ENCODE measurements around the gene NEURL3. TPM values are rescaled to one million over a fixed set of nuclear protein-coding genes. Genes with fewer than 3 reads are reported as not detected.

Gene NEURL3
- total RNA-seq, 4 donors from 2014 or later = not detected

DNA sequence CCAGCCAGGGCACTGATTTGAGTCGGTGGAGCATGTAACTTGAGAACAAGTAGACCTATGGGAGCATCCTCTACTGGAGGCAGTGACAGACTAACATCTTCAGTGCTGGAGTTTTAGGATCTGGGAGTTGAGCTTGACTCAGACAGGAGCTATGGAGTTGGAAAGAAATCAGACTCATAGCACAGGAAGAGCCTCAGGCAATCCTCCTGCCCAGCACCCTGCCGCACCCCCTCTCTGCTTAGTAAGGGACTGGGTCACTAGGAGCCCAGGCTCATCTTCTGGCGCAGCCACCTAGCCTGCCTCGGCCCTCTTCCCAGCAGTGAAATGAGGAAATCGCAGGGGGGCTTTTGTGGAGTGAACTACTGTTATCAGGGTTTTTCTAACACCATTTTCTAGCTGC is 35.0 kb upstream of the NEURL3 start:
- DNase-seq (no peak), ATAC-seq (no peak)
- Histone ChIP-seq H3K9me3 (no peaks in the 10 kb centered on the region), H3K4me3 (no peak overlapping the region), H3K4me1 (peaks cover 59 to 60% of the 10 kb centered on the region in 2 donors), H3K27ac (no peak overlapping the region), H3K27me3 (no peaks in the 10 kb centered on the region), H3K36me3 (no peaks in the 10 kb centered on the region)
- TF ChIP-seq, protein P1, sequence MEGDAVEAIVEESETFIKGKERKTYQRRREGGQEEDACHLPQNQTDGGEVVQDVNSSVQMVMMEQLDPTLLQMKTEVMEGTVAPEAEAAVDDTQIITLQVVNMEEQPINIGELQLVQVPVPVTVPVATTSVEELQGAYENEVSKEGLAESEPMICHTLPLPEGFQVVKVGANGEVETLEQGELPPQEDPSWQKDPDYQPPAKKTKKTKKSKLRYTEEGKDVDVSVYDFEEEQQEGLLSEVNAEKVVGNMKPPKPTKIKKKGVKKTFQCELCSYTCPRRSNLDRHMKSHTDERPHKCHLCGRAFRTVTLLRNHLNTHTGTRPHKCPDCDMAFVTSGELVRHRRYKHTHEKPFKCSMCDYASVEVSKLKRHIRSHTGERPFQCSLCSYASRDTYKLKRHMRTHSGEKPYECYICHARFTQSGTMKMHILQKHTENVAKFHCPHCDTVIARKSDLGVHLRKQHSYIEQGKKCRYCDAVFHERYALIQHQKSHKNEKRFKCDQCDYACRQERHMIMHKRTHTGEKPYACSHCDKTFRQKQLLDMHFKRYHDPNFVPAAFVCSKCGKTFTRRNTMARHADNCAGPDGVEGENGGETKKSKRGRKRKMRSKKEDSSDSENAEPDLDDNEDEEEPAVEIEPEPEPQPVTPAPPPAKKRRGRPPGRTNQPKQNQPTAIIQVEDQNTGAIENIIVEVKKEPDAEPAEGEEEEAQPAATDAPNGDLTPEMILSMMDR (IDR thresholded peaks at IDR 0.05 in 4 of 5, conservative IDR thresholded peaks at IDR 0.05 in 1 of 5) = no peak
- no peak for TF ChIP-seq POLR2A (IDR thresholded peaks at IDR 0.05)
- intact Hi-C loops (cut with DNase I; ENCODE audit: low total_unique reads) (no loop called here), in situ Hi-C loops (cut with MboI; ENCODE audit: low sequenced_read_pairs in 4 of 4) (loop anchor here in 1 of 4 donors (25.0 kb wide), 1 partner anchor 1122 kb away; the partner anchor contains the start of genes ACTR1B and C2orf92)

DNA sequence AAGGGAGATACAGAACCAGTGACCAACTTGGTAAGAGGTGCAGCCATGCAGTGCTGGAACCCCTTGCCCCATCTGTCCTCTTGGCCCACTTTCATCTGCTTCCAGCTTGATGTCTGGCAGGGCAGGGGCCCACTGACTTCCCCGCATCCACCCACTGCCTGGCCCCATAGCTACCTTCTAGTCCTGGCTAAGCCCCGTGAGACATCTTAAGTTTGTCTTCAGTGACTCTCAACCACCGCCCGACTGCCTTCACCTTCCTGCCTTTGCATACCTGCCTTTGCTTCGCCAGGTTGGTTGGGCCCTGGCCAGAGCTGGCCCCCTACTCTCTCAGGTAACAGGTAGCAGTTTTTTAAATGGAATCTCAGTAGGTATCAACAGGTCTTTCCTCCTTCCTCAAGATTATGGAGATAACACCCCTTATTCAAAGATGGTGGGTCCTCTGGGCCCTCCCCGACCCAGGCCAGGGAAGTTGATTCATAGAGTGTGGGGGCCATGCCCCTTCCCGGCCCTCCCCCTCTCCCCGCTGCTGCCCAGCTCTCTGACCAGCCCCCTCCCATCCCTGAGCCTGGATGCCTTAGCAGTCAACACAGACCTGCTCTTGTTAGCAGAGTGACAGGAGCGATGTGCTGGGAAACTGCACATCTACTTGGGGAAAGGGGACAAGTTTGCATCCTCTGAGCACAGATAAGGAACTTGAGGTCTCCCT is 34.2 kb upstream of the NEURL3 start:
- Histone ChIP-seq H3K36me3 (no peaks in the 10 kb centered on the region), H3K9me3 (no peaks in the 10 kb centered on the region), H3K4me3 (peak overlapping the region in 2 of 4 donors; percentile 68 to 70), H3K27ac (peak overlapping the region; percentile 94 to 99 (median 97)), H3K4me1 (peaks cover 67% of the 10 kb centered on the region in 2 donors), H3K27me3 (no peaks in the 10 kb centered on the region)
- in situ Hi-C loops (cut with MboI; ENCODE audit: low sequenced_read_pairs in 4 of 4) (loop anchor here in 2 of 4 donors (10.0 to 25.0 kb wide), 2 partner anchors 95 to 1123 kb away; partner anchors contain the start of genes ACTR1B (in 1 of the 2), C2orf92 (in 1 of the 2) and KANSL3 (in 1 of the 2)), intact Hi-C loops (cut with DNase I; ENCODE audit: low total_unique reads) (loop anchor here (5.0 to 10.0 kb wide), 2 partner anchors 223 to 1625 kb away; partner anchors contain the start of gene CNNM4)
- ATAC-seq = no peak
- TF ChIP-seq POLR2A (IDR thresholded peaks at IDR 0.05) = no peak
- TF ChIP-seq, protein P1 (IDR thresholded peaks at IDR 0.05 in 4 of 5, conservative IDR thresholded peaks at IDR 0.05 in 1 of 5) = no peak
- no peak for DNase-seq

DNA sequence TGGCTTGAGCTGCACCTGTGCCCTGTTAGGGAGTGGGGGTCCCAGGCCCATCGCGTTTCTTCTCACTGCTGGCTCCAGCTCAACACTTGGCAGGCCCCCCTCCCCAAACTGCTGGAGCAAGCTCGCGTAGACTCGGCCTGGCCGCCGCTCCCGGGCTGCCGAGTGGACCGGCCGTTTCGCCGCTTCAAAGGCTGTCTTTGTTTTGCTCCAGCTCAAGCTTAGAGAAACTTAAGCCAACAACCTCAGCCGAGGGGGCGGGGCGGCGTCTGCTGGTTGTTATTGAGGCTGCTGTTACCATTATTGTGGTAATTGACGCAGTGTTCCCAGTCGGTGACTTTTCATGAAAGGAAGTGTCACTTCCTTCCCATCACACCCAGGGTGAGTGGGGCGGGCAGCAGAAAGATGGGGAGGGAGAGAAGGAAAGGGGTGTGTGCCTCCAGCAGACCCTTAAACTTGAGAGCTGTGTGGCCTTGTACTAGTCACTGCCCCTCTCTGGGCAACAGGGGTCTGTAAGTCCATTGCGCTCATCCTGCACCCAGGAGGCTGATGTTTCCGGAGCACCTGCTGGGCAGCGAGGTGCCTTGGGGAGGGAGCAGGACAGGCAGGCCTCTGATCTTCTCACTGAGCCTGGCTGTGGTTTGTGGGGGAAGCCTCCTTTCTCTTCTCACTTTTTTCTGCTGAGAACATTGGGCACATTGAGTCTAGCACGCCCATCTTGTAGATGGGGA is 33.5 kb upstream of the NEURL3 start:
- peak overlapping the region; percentile 94 to 99 (median 97) for H3K27ac ChIP-seq
- intact Hi-C loops (cut with DNase I; ENCODE audit: low total_unique reads) = loop anchor here (5.0 to 10.0 kb wide), 2 partner anchors 224 to 1626 kb away; partner anchors contain the start of gene CNNM4
- in situ Hi-C loops (cut with MboI; ENCODE audit: low sequenced_read_pairs in 4 of 4) = loop anchor here in 2 of 4 donors (10.0 to 25.0 kb wide), 2 partner anchors 96 to 1124 kb away; partner anchors contain the start of genes ACTR1B (in 1 of the 2), C2orf92 (in 1 of the 2) and KANSL3 (in 1 of the 2)

More for the DNA sequence above, 33.5 kb upstream of the NEURL3 start:
- Histone ChIP-seq H3K4me3 (peak overlapping the region; percentile 68 to 99 (median 83)), H3K27me3 (no peaks in the 10 kb centered on the region), H3K9me3 (no peaks in the 10 kb centered on the region), H3K4me1 (peaks cover 69 to 74% of the 10 kb centered on the region in 2 donors), H3K36me3 (no peaks in the 10 kb centered on the region)
- ATAC-seq (no peak), DNase-seq (peak; percentile 49 to 62)
- TF ChIP-seq, protein P1 (IDR thresholded peaks at IDR 0.05 in 4 of 5, conservative IDR thresholded peaks at IDR 0.05 in 1 of 5) = no peak
- TF ChIP-seq POLR2A (IDR thresholded peaks at IDR 0.05) = peak; percentile 45 to 62

Data from gastrocnemius medialis (tissue), 4 donors.